CD4-positive, alpha-beta T cell treated with Interleukin-4 for 1 hour (primary cell): Measurements from ENCODE around the gene OSBPL5.
A peak's percentile ranks its signal among the peaks of the same experiment; 100 is the strongest.

ENCODE experiments used
- DNase-seq, 2 donors: peaks; one replicate each; pipeline ENCODE4 v3.0.0-alpha.2; 2020 to 2022

Gene OSBPL5

DNA sequence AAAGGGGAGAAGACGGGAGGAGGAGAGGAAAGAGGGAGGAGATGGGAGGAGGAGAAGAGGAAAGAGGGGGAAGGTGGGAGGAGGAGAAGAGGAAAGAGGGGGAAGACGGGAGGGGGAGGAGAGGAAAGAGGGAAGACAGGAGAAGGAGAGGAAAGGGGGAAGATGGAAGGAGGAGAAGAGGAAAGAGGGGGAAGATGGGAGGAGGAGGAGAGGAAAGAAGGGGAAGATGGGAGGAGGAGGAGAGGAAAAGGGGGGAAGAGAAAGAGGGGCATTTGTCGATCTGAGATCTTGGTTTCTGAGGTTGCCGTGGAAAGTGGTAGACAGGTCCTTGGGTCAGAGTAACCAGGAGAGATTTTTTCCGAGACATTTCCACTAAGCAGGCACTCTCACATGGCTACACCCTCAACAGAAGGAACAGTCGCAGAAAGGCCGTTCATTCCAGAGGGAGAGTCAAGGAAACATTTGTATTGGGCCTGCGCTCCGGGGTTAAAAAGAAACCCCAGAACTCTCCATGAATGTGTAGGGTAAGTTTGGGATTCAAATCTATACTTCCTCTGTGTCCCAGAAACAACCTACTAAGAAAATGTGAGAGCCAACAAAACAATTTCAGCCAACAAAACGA lies 68.1 kb downstream of the OSBPL5 start:
- no peak for DNase-seq

DNA sequence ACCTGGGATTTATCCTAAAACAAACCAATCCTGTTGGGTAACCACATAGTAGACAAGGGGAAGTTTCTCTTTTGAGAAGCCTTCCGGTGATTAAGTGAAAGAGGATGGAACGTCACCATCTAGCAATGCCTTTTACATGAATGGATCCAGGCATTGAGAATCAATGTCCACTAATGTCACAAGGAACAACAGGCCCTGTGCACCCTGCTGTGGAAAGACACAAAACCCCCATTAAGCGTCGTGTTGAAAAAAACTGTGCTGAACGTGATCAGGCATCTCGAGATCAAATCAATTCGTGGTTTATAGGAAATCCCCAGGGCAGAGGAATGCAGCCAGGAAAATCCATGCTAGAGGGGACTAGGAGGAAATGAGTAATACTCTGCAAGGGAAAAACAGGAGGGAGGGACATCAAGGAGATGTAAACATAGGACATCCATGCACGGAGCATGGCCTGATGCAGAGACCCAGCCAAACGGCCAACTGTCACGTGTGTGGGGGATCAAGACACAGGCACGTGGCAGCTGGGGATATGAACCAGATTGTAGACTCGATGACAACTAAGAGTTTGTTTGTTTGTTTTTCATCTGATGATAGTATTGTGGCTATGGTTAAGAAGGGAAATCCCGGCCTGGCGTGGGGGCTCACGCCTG lies 69.3 kb downstream of the OSBPL5 start:
- DNase-seq, result no peak

- DNase-seq, result no peak
Observed at GRCh38 chr11:3094223-3094824, 70.8 kb downstream of the OSBPL5 start.

- no peak for DNase-seq
Observed at GRCh38 chr11:3093281-3094191, 71.6 kb downstream of the OSBPL5 start.

- no peak for DNase-seq
Observed at GRCh38 chr11:3092603-3093141, 72.4 kb downstream of the OSBPL5 start.

GRCh38 chr11:3091846-3092602 lies 73.1 kb downstream of the OSBPL5 start:
- DNase-seq, result peak; percentile 69 to 77

GRCh38 chr11:3091081-3091845 lies 73.8 kb downstream of the OSBPL5 start:
- no peak for DNase-seq

DNA sequence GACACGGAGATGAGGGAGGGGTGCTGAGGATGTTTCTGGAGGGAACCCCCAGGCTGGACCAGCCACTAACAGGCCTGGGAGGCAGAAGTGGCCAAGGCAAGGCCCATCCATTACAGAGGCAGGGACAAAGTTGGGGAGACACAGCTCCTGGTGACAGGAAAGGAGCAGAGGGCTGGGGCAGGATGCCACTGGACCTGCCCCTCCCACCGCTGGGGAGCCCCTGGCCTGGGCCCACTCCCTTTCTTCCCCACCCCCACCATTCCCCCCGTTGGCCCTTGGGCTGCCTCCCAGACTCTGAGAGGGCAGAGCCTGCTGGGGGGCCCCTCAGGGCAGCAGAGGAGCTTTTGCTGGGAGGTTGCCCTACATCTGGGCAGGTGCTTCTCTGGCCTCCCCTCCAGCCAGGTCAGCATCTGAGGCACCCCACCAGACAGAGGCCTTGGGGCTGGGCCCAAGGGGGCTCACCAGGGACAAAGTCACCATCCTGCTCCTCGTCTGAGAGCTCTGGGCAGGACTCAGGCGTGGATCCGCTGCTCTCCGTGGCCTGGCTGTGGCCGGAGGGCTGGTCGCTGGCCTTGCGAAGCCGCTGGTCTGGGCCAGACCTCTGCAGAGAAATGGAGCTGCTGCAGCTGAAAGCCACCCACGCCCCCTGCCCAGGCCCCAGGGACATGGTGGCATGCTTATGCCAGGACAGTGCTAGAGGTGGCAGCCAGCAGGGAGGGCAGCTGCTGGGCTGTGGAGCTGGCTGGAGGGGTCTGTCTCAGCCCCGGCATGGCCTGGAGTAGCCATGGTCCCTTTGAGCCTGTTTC lies 74.8 kb downstream of the OSBPL5 start:
- no peak for DNase-seq

- DNase-seq, result no peak
Observed at GRCh38 chr11:3089236-3090061, 75.7 kb downstream of the OSBPL5 start.

DNA sequence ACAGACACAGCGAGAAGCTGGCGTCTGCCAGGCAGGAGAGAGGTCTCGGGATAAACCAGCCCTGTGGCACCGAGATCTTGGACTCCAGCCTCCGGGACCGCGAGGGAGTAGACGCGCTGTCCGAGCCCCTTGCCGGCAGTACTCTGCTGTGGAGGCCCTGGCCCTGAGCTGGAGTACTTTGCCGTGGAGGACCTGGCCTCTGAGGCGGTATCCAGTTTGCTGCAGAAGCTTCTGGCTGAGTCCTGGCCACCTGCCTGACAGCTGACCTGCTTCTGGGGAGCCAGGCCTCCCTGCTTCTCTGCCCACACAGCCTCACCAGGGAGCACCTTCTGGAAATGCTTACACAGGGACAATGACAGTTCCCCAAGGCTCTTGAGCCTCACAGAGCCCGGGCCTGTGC lies 76.3 kb downstream of the OSBPL5 start:
- DNase-seq, result no peak

DNA sequence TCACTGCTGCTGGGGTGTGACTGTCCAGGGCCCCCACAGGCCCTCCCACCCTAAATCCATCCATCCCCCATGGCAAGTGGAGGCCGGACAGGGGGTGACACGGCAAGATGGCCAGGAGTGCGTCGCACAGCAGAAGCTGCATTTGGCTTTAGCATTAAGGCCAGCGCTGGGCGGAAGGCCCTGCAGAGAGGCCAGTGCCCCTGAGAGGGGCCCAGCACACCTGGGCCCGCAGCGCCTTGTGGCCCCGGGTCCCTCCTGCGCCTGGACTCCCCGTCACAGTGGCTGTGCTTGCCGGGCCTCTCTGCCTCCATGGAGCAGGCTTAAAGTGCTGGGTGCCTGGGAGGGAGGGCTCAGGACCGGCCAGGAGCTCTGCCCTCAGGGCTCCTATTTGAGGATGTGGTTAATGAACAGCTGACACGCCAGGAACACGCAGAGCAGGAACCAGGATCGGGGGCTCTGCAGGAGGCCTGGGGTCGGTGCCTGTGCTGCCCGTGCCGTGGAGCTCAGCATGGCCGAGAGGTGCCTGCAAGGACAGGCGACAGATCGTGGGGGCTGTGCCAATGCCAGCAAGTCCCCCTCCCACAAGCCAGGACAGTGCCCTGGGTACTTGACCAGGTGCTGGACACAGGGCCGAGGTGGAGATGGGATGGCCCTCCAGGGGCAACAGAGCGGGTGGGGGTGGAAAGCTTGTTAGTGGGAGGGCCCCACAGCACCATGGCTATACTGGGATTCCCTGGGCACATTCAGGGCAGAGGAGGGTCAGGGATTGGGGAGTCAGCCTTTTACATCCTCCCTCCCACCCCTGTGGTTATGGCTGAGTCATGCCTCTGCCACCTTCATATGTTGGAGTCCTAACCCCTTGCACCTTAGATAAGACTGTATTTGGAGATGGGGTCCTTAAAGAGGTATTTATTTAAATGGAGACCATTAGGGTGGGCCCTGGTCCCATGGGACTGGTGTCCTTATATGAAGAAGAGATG lies 77.0 kb downstream of the OSBPL5 start:
- DNase-seq, result no peak

DNA sequence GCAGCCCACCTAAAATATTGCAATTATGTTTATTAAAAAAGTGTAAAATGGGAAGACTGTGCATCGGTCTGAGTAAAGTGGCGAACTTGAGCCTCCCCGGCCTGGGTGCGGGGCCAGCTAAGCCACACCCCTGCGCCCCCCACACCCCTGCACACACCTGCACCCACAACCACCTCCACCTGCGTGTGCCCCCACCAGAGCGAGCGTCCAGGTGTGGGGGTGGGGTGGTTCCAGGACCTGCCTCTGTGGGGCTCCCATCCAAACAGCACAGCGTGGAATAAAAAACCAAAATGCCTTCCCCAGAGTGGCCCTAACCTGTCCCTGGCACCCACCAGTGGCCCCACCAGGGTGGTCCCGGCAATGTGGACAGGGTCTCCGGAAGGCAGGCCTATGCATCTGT lies 77.7 kb downstream of the OSBPL5 start:
- DNase-seq, result no peak

DNA sequence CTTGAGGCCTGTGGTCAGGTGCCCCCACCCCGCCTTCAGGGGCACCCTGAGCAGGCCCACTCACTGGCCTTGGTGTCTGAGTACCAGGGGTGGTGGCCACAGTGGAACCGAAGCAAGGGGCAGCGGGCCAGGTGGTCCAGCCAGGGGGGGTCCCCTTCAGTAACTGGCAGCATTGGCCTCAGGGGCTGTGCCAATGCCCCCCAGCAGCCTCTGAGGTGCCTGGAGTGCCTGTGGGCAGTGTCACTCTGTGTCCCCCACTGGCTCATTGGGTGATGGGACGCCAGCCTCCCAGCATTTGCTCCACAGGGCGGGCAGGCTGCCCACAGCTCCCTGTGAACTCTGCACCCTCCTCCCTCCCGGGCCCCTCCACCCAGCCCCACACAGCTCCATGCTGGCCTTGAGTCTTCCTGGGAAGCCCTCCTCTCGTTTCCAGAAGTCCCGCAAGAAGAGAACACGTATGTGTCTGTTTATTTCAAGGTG lies 78.4 kb downstream of the OSBPL5 start:
- DNase-seq, result no peak

DNA sequence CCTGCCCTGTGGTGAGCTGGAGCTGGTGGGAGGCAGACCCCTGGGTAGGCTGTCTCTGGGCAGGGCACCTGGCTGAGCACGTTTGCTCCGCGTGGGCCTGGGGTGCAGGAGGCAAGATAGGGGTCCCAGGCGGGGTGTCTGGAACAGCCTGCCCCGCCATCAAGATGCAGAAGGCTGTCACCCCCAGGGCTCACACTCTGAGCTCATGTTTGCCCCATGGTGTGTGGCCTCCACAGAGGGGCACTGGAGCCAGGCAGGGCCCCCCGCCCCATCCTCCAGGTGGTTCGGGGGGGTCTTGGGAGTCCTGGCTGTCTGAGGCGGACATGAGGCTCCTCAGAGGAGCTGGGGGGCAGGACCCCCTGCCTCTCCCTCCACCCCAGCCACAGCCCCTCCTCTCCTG lies 79.0 kb downstream of the OSBPL5 start:
- DNase-seq, result no peak

GRCh38 chr11:3085052-3085451 lies 80.1 kb downstream of the OSBPL5 start:
- no peak for DNase-seq

DNA sequence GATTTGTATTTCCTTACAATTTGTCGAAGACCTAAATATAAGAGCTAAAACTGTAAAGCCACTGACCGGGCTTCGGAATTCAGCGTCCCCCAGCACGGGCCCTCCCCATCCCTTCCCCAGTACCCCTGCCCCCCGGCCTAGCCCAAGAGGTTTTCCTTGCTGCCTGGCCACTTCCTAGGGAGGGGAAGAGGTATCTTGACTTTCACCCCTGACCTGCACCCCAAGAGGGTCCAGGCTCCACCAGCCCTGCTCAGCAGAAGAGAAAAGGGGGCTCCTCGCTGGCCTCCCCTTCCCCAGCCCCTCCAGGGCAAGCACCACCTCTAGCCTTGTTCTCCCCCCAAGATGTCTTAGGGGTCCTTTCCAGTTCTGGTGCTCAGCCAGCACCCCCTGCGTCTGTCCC lies 81.8 kb downstream of the OSBPL5 start:
- DNase-seq, result no peak

- DNase-seq, result no peak
Observed at GRCh38 chr11:3081386-3081751, 83.7 kb downstream of the OSBPL5 start.

DNA sequence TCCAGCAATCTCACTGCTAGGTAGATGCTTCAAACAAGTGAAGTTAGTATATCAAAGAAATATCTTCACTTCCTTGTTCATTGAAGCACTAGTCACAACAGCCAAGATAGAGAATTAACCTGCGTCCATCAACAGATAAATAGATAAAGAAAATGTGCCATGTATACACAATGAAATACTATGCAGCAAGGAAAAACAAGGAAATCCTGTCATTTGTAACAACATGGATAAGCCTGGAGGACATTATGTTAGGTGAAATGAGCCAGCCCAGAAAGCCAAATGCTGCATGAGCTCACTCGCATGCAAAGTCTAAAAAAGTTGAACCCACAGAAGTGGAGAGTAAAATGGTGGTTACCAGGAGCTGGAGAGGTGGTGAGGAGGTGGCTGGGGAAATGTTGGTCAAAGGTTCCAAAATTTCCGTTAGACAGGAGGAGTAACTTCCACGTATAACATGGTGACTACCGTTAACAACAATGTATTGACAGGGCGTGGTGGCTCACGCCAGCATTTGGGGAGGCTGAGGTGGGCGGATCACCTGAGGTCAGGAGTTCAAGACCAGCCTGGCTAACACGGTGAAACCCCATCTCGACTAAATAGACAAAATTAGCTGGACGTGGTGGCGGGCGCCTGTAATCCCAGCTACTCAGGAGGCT lies 84.3 kb downstream of the OSBPL5 start:
- no peak for DNase-seq
